Measurements from ENCODE around the gene ICA1.

GRCh38 chr7:8114175-8114574, 147.8 kb downstream of the ICA1 start:
- TF ChIP-seq GATA2 (IDR thresholded peaks at IDR 0.05; ENCODE audit: low read depth, low read length) (no peak), GATA3 (IDR thresholded peaks at IDR 0.05; ENCODE audit: low read depth, low read length) (no peak)
